GM13977 (cell line): Measurements from ENCODE around the gene MAU2.

Experiments
- DNase-seq: peaks from one replicate; pipeline ENCODE4 v3.0.0; 2012; ENCODE audit warnings: low spot score
- in situ Hi-C: fragments of 300-500 bp; cut with MboI; formaldehyde crosslinking; loops from one replicate; pipeline ENCODE4 v1.12.0; 2022; ENCODE audit warnings: low sequenced_read_pairs, low pct_unique_long_range_greater_than_20kb, mixed read lengths, inconsistent platforms; ENCODE audit not compliant: unreplicated experiment
- TF ChIP-seq, protein P1 (sequence below): IDR thresholded peaks from 2 replicates; pipeline ENCODE4 v1.5.1; 2012; ENCODE audit warnings: mild to moderate bottlenecking, control low read depth; ENCODE audit not compliant: insufficient read depth; ENCODE audit errors: extremely low read depth, missing control alignments

MAU2 gene

GRCh38 chr19:19278315-19278714 lies 42.3 kb upstream of the MAU2 start:
- no peak for DNase-seq
- in situ Hi-C loops, result no loop called here
- TF ChIP-seq, protein P1, sequence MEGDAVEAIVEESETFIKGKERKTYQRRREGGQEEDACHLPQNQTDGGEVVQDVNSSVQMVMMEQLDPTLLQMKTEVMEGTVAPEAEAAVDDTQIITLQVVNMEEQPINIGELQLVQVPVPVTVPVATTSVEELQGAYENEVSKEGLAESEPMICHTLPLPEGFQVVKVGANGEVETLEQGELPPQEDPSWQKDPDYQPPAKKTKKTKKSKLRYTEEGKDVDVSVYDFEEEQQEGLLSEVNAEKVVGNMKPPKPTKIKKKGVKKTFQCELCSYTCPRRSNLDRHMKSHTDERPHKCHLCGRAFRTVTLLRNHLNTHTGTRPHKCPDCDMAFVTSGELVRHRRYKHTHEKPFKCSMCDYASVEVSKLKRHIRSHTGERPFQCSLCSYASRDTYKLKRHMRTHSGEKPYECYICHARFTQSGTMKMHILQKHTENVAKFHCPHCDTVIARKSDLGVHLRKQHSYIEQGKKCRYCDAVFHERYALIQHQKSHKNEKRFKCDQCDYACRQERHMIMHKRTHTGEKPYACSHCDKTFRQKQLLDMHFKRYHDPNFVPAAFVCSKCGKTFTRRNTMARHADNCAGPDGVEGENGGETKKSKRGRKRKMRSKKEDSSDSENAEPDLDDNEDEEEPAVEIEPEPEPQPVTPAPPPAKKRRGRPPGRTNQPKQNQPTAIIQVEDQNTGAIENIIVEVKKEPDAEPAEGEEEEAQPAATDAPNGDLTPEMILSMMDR, result no peak

- in situ Hi-C loops, result no loop called here
- TF ChIP-seq, protein P1, result no peak
- DNase-seq, result no peak
These were observed 41.5 kb upstream of the MAU2 start for GRCh38 chr19:19279062-19279612.

GRCh38 chr19:19279853-19280252 lies 40.8 kb upstream of the MAU2 start:
- DNase-seq, result no peak
- TF ChIP-seq, protein P1, result no peak
- in situ Hi-C loops, result no loop called here

GRCh38 chr19:19280561-19280960 lies 40.1 kb upstream of the MAU2 start:
- DNase-seq, result no peak
- TF ChIP-seq, protein P1, result no peak
- in situ Hi-C loops, result no loop called here

DNA sequence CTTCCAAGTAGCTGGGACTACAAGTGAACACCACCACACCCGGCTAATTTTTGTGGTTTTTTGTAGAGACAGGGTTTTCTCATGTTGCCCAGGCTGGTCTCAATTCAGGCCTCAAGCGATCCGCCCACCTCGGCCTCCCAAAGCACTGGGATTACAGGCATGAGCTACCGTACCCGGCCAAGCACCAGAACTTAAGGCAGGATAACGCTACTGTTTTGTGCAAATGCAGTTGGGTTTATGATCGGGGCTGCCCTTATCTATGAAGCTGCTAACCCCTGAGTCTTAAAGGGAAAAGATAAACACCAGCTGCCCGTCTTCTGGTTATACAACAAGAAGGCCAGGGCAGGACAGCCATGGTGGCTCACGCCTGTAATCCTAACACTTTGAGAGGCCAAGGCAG lies 34.9 kb upstream of the MAU2 start:
- in situ Hi-C loops, result no loop called here
- no peak for DNase-seq
- TF ChIP-seq, protein P1, result no peak

DNA sequence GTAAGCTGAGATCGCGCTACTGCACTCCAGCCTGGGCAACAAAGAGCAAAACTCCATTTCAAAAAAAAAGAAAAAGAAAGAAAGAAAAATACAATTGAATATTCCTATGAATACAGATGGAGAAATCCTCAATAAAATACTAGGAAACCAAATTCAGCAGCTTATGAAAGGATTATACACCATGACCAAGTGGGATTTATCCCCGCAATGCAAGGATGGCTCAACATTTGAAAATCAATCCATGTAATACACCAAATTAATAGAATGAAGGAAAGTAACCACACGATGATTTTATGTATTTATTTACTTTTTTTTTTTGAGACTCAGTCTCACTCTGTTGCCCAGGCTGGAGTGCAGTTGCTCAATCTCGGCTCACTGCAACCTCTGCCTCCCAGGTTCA lies 28.0 kb upstream of the MAU2 start:
- no peak for DNase-seq
- TF ChIP-seq, protein P1, result no peak
- in situ Hi-C loops, result no loop called here

GRCh38 chr19:19294914-19295313 lies 25.7 kb upstream of the MAU2 start:
- in situ Hi-C loops, result no loop called here
- TF ChIP-seq, protein P1, result no peak

More at GRCh38 chr19:19294914-19295313, 25.7 kb upstream of the MAU2 start:
- no peak for DNase-seq
